HG02588 (cell line): ENCODE results near the gene AFF3.
"Not testable (repeated sequence)": the region's sequence is repeated elsewhere in the genome, so short reads cannot be mapped to it uniquely, and the experiment has no call there.

ENCODE experiments used
- ATAC-seq: cut with Tn5 transposase; IDR thresholded peaks from one replicate; pipeline ENCODE4 v1.9.1; 2021; ENCODE audit warnings: mild to moderate bottlenecking, moderate library complexity; ENCODE audit not compliant: unreplicated experiment

AFF3 gene

DNA sequence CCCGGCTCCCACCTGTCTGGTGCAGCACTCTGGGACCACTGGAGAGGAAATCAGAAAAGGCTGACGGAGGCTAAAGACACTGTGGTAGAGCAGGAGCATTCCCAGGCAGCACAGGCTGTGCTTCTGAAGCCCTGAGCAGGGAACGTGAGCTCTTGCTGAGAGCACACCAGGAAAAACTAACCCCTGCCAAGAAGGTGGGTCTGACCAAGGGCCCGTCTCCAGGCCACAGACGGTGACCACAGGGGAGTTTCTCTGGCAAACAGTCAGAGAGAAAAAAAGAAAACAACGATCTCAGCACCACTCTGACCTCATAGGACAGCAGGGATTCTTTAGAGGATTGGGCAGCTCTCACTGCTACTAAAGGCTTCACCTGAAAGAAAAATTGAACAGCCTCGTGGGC is 201.4 kb downstream of the AFF3 start:
- no peak for ATAC-seq

DNA sequence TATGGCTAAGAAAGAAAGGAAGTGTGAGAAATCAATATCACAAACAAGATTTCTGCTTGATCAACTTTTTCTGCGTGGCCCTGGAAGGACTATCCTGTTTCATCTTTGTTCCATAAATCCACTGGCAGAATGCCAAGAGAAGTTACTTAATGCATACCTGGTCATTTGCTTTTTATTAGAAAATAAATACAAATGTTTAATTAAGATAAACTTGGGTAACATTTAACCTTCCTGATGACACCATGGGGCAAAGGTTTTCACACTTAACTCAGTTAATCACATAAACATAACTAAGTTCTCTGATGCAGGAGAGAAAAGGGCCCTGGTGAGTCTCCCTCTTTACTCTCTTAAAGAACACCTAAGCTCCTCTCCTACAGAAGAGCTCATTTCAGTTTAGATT is 203.3 kb downstream of the AFF3 start:
- ATAC-seq = no peak

DNA sequence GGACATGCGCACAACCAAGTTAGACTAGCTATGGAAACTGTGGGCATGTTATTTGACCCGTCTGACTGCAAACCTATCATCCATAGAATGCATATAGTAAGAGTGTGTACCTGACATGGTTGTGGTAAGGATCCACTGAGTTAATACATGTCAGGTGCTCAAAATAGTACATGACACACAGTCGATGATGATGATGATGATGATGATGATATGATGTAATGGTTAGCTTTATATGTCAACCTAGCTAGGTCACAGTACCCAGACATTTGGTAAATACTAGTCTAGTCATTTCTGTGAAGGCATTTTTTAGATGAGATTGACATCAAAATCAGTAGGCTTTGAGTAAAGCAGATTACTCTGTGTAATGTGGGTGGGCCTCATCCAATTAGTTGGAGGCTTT is 204.1 kb downstream of the AFF3 start:
- ATAC-seq = no peak

DNA sequence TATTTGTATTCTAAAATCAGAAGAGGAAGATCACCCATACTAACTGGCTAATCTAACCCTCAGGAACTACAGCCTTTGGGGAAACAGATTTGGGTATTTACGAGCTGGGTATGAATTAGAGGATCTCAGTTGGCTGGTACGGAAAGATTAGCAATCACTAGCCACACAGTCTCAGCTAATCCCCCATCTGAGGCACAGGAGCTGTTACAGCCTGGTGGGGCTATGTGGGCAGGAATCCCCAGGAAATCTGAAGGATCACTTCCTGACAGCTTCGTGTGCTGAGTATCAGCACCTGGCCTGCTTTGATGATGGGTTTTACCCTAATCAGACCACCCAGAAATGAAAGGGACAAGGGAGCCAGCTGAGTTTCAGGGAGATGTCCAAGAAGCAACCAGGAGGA is 206.3 kb downstream of the AFF3 start:
- ATAC-seq = no peak

DNA sequence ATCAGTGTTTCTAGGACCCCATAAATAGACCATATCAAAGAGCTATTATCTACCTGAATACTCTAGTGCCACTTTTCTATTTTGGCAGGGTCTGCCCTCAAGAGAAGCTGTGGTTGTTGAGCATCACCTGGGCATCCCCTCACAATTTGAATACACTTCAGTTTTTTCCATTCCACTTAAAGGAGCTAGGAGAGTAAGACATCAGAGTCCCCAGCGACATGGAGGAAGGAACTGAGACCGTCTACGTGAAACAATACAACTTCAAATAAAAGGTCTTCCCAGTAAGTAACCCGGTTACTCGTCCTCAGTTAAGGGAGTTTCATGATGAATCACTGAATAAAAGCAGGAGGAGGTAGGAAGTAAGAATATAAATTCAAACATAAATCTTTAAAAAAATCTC is 206.7 kb downstream of the AFF3 start:
- no peak for ATAC-seq

DNA sequence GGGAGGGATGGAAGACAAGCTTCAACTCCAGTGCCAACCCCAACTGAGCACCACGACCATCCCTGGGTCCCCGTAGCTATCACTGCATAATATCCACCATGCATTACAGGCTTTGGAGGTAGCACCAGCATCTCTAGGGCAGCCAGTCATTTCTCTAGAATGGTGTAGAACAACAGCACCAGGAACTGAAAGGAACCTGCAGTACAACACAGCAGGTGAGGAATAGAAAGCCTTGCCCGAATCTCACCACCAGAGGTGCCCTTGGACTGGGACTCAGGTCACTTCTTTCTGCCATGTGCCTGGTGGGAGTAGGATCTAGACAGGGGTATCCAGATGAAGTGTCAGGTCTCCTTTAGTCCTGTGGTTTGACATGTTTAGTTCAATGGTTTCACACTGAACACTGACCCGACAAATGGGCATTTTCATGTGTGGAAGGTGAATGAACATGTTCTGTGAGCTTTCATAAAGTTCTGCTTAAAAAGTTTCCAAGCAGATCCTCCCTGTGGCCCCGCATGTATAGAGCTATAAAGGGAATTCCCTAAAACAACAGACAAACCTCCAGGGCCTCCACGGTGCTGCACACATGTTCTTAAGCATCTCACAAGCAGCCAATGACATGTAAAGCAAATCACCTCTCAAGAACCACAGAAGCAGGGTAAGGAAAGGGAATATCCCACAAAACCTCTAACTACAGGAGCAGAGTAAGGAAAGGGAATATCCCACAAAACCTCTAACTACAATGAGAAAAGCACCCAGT is 208.3 kb downstream of the AFF3 start:
- ATAC-seq = no peak

DNA sequence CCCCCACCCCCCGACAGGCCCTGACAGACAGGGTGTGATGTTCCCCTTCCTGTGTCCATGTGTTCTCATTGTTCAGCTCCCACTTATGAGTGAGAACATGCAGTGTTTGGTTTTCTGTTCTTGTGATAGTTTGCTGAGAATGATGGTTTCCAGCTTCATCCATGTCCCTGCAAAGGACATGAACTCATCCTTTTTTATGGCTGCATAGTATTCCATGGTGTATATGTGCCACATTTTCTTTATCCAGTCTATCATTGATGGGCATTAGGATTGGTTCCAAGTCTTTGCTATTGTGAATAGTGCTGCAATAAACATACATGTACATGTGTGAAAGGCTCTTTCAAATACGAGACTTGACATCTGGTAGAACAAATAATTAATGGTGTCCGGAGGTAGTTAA is 208.9 kb downstream of the AFF3 start:
- not testable (repeated sequence) for ATAC-seq

DNA sequence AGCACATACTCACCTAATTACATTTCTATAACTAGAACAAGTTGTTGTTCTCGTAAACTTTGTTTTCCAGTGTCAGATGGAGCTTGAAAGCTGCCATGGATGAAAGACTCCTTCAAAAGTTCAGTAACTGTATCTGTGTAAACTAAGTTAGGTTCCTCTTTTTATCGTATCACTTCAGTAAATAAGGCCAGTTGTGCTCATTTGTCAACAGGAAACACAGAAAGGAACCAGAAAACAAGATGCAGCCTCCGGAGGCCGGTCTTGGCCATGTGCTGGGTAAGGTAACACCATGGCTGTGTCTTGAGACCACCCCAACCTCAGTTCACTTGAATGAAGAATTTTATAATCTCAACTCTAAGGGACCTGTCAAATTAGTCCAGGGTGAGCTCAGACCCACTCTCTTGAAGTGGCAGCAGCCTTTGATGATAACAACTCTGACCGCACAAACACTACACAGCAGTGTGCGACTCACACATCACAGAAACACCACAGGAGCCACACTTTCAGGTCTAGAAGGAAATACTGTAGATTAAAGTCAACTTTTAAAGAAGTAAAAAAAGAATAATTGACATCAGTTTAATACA is 213.8 kb downstream of the AFF3 start:
- ATAC-seq = no peak

DNA sequence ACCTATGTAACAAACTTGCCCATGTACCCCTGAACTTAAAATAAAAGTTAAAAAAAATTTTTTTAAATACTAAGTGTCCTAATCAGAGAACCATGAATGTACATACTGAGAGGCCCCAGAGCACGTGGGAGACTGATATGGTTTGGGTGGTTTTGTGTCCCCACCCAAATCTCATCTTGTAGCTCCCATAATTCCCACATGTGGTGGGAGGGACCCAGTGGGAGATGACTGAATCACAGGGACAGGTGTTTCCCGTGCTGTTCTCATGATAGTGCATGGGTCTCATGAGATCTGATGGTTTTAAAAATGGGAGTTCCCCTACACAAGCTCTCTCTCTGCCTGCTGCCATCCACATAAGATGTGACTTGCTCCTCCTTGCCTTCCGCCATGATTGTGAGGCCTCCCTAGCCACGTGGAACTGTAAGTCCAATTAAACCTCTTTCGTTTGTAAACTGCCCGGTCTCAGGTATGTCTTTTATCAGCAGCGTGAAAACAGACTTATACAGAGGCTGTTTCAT is 214.6 kb downstream of the AFF3 start:
- not testable (repeated sequence) for ATAC-seq

DNA sequence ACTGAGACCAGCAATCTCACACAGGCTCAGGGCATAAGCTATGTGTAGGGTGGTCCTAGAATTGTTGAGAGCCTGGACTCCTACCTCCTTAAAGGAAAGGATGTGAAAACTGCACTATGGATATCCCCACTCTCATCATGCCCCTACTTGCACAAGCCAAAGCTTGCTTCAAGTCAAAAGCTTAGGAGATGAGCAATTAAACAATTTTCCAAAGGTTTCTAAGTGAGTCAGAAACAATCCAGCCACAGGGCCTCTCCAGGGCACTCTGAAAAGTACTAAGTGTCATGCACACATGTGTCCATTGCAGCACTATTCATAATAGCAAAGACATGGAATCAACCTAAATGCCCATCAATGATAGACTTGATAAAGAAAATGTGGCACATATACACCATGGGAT is 215.4 kb downstream of the AFF3 start:
- no peak for ATAC-seq

DNA sequence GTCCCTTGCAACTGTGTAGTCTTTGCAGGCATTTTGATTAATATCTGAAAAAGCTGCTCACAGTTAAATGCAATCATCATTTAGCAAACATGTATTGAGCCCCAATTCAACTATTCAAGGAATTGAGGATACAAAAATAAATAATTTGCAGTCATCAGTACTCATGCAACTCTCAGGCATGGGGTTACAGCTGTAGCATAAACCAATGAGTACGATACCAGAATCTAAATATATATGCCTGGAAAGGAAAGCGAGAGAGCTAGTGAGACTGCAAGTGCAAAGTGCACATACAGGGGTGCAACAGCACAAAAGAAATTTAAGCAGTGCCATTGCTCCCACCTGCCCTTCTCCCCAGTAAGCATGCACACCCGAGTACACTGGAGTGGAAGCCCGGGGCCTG is 216.4 kb downstream of the AFF3 start:
- ATAC-seq = no peak

DNA sequence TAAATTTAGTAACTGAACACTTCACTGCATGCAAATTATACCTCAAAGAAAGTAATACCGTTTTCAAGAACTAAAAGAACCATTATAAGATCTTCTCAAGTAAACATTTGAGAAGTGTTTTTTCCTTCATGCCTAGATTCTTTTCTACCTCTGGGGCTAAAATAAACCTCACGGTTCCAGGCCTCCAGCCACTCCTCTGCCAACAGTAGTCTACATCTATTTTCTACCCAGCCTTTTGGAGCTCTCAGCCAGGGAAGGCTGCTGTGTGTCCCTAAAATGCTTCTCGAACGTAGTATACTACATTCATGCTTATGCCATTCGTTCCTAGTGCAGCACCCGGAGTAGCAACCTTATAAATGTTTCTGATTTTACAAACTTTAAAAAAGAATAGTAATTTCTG is 219.7 kb downstream of the AFF3 start:
- ATAC-seq = no peak

DNA sequence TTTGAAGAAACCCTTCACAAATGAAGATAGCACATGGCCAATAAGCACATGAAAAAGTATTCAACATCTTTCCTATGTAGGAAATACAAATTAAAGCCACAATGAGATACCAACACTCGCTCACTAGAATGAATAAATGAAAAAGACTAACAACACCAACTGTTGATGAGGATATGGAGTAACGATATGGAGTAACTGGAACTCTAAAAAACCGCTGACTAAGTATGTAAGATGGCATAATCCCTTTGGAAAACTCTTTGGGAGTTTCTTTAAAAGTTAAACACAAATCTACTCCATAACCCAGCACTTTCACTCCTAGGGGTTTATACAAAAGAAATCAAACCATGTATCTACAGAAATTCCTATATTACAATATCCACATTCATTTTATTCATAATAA is 220.5 kb downstream of the AFF3 start:
- no peak for ATAC-seq

DNA sequence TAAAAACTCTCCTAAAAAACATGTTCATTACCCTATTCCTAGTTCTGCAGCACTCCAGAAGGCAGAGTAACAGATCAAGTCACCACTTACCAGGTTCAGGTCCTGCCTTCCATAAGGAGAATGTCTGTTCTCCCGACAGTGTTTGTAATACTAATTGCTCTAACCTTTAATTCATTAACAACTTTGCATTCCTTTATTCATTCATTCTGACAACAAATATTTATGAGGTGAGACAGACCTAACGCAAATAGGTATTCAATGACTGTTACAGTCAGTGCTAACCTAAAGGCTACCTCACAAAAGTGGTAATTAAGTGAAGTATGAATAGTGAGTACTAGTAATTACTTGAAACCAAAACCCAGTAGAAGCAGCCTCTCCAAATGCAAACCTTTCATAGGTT is 224.0 kb downstream of the AFF3 start:
- no peak for ATAC-seq

DNA sequence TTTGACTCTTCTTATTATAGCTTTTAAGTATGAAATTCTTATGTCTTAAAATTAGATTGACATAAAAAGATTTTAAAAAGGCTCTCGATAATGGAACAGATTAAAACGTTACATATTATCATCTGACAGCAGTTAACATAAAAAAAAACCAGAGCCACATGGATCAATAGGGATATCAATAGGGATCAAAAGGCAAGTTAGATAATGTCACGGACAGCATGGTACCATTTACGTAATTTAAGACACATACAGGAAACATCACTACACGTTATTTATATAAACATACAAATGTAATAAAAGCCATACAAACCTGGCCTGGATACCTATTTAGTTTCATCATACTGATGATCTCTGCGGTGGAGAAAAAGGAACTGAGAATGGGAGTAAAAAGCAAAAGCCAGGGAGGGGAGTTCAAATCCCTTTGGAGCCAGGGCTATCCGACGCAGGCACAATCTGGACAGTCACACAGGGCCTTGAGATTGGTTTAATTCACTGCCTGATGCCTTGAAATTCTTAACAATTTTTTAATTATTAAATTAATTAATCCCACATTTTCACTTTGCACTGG is 227.2 kb downstream of the AFF3 start:
- no peak for ATAC-seq

DNA sequence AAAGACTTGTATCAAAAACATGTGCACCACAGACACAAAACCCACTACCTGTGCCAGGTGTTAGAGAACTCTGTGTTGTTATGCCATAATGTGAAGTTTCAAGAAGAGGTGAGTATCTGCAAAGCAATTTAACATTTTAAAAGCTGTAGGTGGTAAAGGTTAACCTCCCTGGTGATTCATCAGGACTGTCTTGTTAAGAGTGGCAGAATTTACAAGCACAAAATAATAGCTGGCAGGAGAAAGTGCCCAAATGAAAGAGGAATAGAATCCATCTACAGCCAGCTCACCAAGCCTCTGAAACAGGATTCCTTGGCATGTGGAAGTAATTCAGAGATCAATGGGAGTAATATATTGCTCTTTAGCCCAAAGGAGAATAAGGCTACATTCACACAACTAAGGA is 230.7 kb downstream of the AFF3 start:
- no peak for ATAC-seq

DNA sequence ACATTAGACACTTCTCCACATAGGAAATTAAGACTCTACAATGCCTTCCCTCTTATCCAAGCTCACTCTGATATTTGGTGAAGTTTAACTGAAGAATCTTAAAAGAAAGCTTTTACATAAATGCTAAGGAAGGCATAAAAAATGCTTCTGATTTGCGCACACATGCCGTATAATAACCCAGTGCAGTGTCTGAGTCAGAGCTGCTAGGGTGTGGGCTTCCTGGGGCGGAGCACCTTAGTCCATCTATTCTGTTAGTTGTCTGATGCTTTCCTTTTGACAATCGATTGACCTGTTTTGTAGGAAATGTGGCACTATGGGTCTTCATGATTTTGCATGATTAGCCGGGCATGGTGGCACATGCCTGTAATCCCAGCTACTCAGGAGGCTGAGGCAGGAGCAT is 231.5 kb downstream of the AFF3 start:
- ATAC-seq = no peak

DNA sequence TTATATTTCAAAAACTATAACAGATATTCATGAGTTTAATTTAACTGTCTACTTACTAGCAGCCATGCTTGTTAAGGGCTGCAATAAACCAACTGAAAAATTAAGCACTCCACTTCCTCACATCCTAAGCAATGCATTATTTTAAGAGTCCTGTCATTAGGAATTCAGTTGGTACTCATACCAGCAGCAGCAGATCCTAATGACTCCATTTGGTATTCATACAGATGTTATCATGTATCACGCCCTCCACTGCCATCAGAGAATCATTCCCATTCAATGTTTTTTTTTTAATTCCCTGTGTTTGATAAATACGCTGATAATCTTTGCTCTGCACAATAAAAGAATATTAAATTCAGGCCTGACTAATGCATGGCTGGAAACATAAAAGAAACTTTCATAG is 236.8 kb downstream of the AFF3 start:
- no peak for ATAC-seq

DNA sequence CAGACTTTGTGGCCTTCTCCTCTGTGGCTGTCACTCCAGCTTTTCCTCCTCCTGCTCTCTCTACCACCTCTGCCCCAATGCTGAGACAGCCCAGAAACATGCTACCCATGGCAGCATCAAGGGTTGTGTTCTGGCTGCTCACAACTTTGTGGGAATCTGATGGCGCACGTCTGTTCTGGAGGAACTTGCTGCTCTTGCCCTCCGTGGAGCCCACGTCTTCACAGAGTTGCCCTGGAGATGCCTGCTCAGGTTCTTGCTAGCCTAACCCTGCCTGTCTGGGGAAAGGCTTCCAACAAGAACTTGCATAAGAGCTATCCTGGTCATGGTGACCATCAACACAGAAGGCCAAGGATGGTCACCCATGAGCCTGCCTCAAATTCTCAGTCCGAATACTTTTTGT is 237.4 kb downstream of the AFF3 start:
- ATAC-seq = no peak

DNA sequence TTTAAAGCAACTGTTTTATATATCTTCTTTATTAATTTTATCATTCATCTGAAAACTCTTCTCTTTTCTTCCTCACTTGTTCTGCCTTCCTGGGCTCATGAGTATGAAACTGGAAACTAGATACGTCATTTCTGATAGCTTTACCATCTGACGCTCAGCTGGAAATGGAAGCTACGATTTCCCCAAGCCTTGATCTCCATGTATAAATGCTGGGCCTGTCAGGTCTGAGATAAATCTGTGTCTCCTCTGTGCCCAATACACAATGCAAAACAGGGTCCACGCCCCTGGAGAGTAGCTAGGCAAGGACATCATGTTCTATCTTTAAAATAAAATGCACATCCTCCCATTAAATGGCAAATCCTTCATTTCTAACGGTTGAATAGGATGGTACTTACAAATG is 238.4 kb downstream of the AFF3 start:
- no peak for ATAC-seq

DNA sequence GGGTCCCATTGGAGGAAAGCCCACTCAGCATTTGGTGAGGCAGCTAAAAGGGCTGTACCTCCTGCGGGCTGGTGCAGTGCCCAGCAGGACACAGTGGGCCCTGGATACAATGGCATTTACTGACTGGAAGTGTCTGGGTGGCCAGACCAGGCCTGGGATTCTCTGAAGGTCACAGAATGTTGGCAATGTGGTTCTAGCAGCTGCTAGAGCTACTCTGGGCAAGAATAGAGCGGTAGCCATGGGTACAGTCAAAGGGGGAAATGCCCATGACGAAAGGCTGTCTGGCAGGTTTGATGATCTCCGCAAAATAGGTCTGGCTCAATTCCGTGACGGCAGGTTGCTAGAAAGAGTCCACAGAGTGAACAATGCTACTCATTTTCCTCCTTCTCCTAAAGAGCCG is 241.8 kb downstream of the AFF3 start:
- no peak for ATAC-seq

DNA sequence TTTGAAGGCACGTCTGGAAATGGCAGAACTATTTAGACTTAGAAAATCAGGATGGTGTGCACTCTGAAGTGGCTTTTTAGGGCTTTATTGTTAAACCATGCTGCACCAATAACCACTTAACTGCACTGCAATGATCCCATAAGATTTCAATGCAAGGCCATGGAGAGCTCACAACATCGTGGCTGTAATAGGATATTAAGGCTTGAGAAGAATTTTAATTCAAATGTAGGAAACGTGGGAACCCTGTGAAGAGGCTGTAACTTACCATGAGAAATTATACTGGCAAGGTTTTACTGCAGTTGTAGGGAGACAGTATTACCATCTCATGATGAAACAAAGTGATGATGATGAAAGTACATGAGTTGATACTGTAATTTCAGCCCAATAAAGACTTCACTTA is 242.5 kb downstream of the AFF3 start:
- ATAC-seq = no peak
